Heart left ventricle (tissue), 16 donors: Measurements from ENCODE around the gene MTCH2. TPM values are rescaled to one million over a fixed set of nuclear protein-coding genes. Genes with fewer than 3 reads are reported as not detected.
A peak's percentile ranks its signal among the peaks of the same experiment; 100 is the strongest.

Experiments used
- ATAC-seq, 4 donors: fragments of 200-7000 bp; cut with Tn5 transposase; one replicate each; pipeline ENCODE4 v1.9.1; 2020 to 2022; ENCODE audit warnings: moderate library complexity in 4 of 4, mild to moderate bottlenecking in 3 of 4, moderate number of reproducible peaks in 1 of 4
- DNase-seq, 5 donors: peaks; one replicate each; pipeline ENCODE4 v3.0.0-alpha.2; 2020
- H3K27ac ChIP-seq, 12 donors: fragments of 200-600 bp; sonication (generic) in 4 of 12; one replicate each; pipeline versions ENCODE4 v1.5.0 to v1.8.0; 2016 to 2022; ENCODE audit warnings: mild to moderate bottlenecking in 2 of 12
- H3K27me3 ChIP-seq, 9 donors: fragments of 200-600 bp; sonication (generic) in 2 of 9; one replicate each; pipeline versions ENCODE4 v1.5.1 to v1.8.0; 2016 to 2022; ENCODE audit warnings: mild to moderate bottlenecking in 3 of 9
- H3K36me3 ChIP-seq, 9 donors: fragments of 200-600 bp; sonication (generic) in 2 of 9; one replicate each; pipeline versions ENCODE4 v1.5.0 to v1.8.0; 2018 to 2022; ENCODE audit warnings: mild to moderate bottlenecking in 2 of 9
- H3K4me1 ChIP-seq, 12 donors: fragments of 200-600 bp; sonication (generic) in 4 of 12; one replicate each; pipeline versions ENCODE4 v1.5.0 to v1.8.0; 2016 to 2022; ENCODE audit warnings: mild to moderate bottlenecking in 3 of 12
- H3K4me3 ChIP-seq, 12 donors: fragments of 200-600 bp; sonication (generic) in 4 of 12; one replicate each; pipeline versions ENCODE4 v1.5.0 to v1.8.0; 2017 to 2022; ENCODE audit warnings: mild to moderate bottlenecking in 9 of 12, moderate library complexity in 4 of 12
- H3K9me3 ChIP-seq, 12 donors: fragments of 200-600 bp; sonication (generic) in 4 of 12; one replicate each; pipeline versions ENCODE4 v1.5.0 to v1.8.0; 2016 to 2022; ENCODE audit warnings: mild to moderate bottlenecking in 1 of 12
- POLR2A ChIP-seq, 2 donors: fragments of 450-650 bp; IDR thresholded peaks; one replicate each; pipeline ENCODE4 v1.6.1; 2017; ENCODE audit warnings: antibody characterized with exemption in 2 of 2, mild to moderate bottlenecking in 2 of 2, moderate library complexity in 2 of 2
- WGBS, 4 donors: extraction: QIAGEN DNeasy Blood & Tissue Kit in 2 of 4; methylation state at CpG; one replicate each; pipeline versions ENCODE4 v1.1.5 to v1.1.7; 2013 to 2018; 5-methylcytosine and 5-hydroxymethylcytosine counted together
- intact Hi-C, 10 donors: fragments of 100-400 bp; cut with DNase I; formaldehyde crosslinking; loops; one replicate each; pipeline versions ENCODE4 v1.11.1 to v1.14.2; 2022
- polyA plus RNA-seq, 2 donors: library from polyadenylated mRNA; stranded (reverse); fragments of 200-250 nt; gene quantifications; one replicate each; pipeline ENCODE4 v1.2.3, GENCODE V29; 2013
- total RNA-seq, 9 donors: library from RNA; depleted of rRNA in 2 of 9; stranded (reverse); fragments of >200 nt in 2 of 9; fragmentation: NEBNext Ultra II Directional in 3 of 9; extraction: Animal tissue kit (Norgen Biotek cat#: 25700) in 3 of 9; gene quantifications; one replicate each; pipeline versions ENCODE4 v1.1.0 to v1.2.4, GENCODE V29; 2016 to 2023
- TF ChIP-seq, protein P1 (sequence below), 12 donors: fragments of 200-600 bp; sonication (generic) in 4 of 12; IDR thresholded peaks; one replicate each; pipeline versions ENCODE4 v1.5.0 to v1.8.0; 2018 to 2022; ENCODE audit warnings: antibody characterized with exemption in 12 of 12, mild to moderate bottlenecking in 5 of 12
- donor health status: ischemic (EF 13 %, LVEDD 7.1; RV severe dilation, severe dysfunction).
- donor health status: healthy with polysubstance abuse.
- donor health status: DM: no; HTN: yes; CAD: no.
- donor health status: DM: no; HTN: no; CAD: no.
- donor health status: ischemic (EF 25% LVEDD 6.9; RV normal size, moderate dysfunction).
- donor health status: ischemic (EF 25% LVEDD 5.7; RV mildly dilated, moderate dysfunction).
- donor health status: healthy.
- donor health status: DM: yes; HTN: yes; CAD: no.
- donor health status: ischemic (EF 35%, LVEDD 5.7; RV mildly dilated, moderate dysfunction).
- donor health status: nonischemic (EF 11% LVEDD 7.7; RV severe dilation, severe dysfunction).
- donor health status: DM: yes; HTN: yes; CAD: no.
- donor health status: PGD.
- donor health status: ischemic (EF 29% LVEDD 5.4; RV normal size, mild dysfunction).
- donor health status: nonischemic (EF 23%, LVEDD 6.1; RV moderate dilation, normal function).

The MTCH2 gene
- total and polyA plus RNA-seq, 11 donors, result 38.2 to 135 (median 95.9) TPM

- ATAC-seq, result peak in 1 of 4 donors; percentile 4
- intact Hi-C loops, result no loop called here
- 37 to 60% (median 52%) methylated on average over 31 to 51 of the region's 51 CpGs for WGBS, 4 donors
- H3K36me3 ChIP-seq, result peaks cover 0 to 8% (median 6%) of the 10 kb centered on the region in 9 donors
- peaks cover 0 to 38% (median 15%) of the 10 kb centered on the region in 12 donors for H3K4me1 ChIP-seq
- no peaks in the 10 kb centered on the region for H3K9me3 ChIP-seq
- H3K27ac ChIP-seq, result peak overlapping the region in 3 of 12 donors; percentile 13 to 75 (median 48)
- peaks cover 0 to 46% (median 25%) of the 10 kb centered on the region in 9 donors for H3K27me3 ChIP-seq
- TF ChIP-seq, protein P1, sequence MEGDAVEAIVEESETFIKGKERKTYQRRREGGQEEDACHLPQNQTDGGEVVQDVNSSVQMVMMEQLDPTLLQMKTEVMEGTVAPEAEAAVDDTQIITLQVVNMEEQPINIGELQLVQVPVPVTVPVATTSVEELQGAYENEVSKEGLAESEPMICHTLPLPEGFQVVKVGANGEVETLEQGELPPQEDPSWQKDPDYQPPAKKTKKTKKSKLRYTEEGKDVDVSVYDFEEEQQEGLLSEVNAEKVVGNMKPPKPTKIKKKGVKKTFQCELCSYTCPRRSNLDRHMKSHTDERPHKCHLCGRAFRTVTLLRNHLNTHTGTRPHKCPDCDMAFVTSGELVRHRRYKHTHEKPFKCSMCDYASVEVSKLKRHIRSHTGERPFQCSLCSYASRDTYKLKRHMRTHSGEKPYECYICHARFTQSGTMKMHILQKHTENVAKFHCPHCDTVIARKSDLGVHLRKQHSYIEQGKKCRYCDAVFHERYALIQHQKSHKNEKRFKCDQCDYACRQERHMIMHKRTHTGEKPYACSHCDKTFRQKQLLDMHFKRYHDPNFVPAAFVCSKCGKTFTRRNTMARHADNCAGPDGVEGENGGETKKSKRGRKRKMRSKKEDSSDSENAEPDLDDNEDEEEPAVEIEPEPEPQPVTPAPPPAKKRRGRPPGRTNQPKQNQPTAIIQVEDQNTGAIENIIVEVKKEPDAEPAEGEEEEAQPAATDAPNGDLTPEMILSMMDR (IDR thresholded peaks at IDR 0.05), result no peak
- no peak for TF ChIP-seq POLR2A (IDR thresholded peaks at IDR 0.05)
- peak overlapping the region in 11 of 12 donors; percentile 9 to 57 (median 44) for H3K4me3 ChIP-seq
- no peak for DNase-seq
Measured at GRCh38 chr11:47589584-47589976, 52.8 kb downstream of the MTCH2 start.

DNA sequence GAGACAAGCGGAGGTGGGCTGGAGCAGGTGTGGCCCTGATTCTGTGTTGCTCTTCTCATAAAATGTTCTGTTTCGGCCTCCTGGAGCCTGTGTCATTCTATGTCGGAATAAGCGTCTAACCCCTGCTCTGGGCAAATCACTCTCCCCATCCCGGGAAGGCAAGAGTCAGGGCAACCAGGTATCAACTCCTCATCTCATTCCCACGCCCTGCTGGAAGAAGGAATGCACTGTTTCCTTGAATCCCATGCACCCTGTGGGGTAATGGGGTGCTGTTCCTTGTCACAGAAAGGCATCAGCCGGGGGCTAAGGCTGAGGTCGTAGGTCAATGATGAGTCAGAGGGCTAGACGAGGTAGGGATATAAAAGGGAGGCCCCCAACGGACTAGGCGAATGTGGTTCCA, 53.2 kb downstream of the MTCH2 start:
- no peaks in the 10 kb centered on the region for H3K9me3 ChIP-seq
- DNase-seq (no peak), ATAC-seq (no peak)
- H3K4me1 ChIP-seq, result peaks cover 0 to 33% (median 15%) of the 10 kb centered on the region in 12 donors
- peak overlapping the region in 8 of 12 donors; percentile 21 to 57 (median 46) for H3K4me3 ChIP-seq
- H3K36me3 ChIP-seq, result peaks cover 0 to 12% (median 11%) of the 10 kb centered on the region in 9 donors
- intact Hi-C loops, result no loop called here
- peak overlapping the region in 2 of 12 donors; percentile 48 to 75 for H3K27ac ChIP-seq
- H3K27me3 ChIP-seq, result peaks cover 0 to 41% (median 21%) of the 10 kb centered on the region in 9 donors
- WGBS, 4 donors, result 86 to 90% (median 88%) methylated on average over 9 to 11 of the region's 11 CpGs
- TF ChIP-seq, protein P1 (IDR thresholded peaks at IDR 0.05), result no peak
- no peak for TF ChIP-seq POLR2A (IDR thresholded peaks at IDR 0.05)

- Histone ChIP-seq H3K27ac (peak overlapping the region in 2 of 12 donors; percentile 14 to 60), H3K9me3 (no peaks in the 10 kb centered on the region), H3K4me3 (peak overlapping the region in 1 of 12 donors; percentile 38), H3K4me1 (peaks cover 0 to 26% (median 11%) of the 10 kb centered on the region in 12 donors), H3K27me3 (peaks cover 0 to 28% (median 8%) of the 10 kb centered on the region in 9 donors), H3K36me3 (peaks cover 0 to 25% (median 24%) of the 10 kb centered on the region in 9 donors)
- TF ChIP-seq POLR2A (IDR thresholded peaks at IDR 0.05), result no peak
- TF ChIP-seq, protein P1 (IDR thresholded peaks at IDR 0.05), result no peak
- ATAC-seq, result peak in 3 of 4 donors; percentile 21 to 72 (median 62)
- intact Hi-C loops, result no loop called here
- peak in 4 of 5 donors; percentile 52 to 80 (median 66) for DNase-seq
- 68 to 89% (median 78%) methylated on average over 11 to 14 of the region's 14 CpGs for WGBS, 4 donors
Measured at GRCh38 chr11:47587723-47588326, 54.5 kb downstream of the MTCH2 start.

DNA sequence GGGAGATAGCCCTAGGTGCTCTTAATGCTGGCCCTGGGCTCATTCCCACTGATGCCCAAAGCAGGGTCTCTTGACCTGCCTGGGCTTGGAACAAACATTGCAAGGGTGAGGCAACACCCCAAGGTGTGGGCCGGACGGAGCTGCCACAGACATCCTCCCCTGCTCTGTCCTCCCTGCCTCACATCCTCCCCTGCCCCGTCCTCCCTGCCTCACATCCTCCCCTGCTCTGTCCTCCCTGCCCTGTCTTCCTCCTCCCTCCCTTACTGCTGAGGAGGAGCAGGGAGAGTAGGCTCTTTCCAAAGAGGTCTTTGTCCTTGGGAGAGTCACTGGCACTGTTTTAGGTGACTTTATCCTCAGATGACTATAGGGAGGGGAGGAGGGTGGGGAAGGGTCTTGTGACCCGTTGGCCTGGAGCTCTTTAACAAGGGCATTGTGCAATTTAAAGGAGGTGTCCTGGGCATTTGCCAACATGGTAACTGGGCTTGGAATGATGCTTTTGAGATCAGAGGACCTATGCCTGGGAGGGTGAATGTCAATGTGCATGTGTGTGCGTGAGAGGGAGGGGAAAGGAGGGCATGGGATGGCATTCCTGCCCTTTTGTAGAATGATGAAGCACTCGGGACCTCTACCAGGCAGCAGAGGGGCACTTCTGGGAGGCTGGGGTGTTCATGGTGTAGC, 55.2 kb downstream of the MTCH2 start:
- H3K4me3 ChIP-seq, result no peak overlapping the region
- DNase-seq, result no peak
- intact Hi-C loops, result no loop called here
- H3K9me3 ChIP-seq, result no peaks in the 10 kb centered on the region
- TF ChIP-seq, protein P1 (IDR thresholded peaks at IDR 0.05), result no peak
- TF ChIP-seq POLR2A (IDR thresholded peaks at IDR 0.05), result no peak
- WGBS, 4 donors, result 72 to 80% (median 75%) methylated on average over 6 of the region's 6 CpGs
- H3K27me3 ChIP-seq, result peaks cover 0 to 22% (median 7%) of the 10 kb centered on the region in 9 donors
- peak overlapping the region in 3 of 12 donors; percentile 14 to 60 (median 30) for H3K27ac ChIP-seq
- peaks cover 0 to 32% (median 30%) of the 10 kb centered on the region in 9 donors for H3K36me3 ChIP-seq
- ATAC-seq, result peak in 1 of 4 donors; percentile 12
- peaks cover 0 to 26% (median 11%) of the 10 kb centered on the region in 12 donors for H3K4me1 ChIP-seq
